HG03520 (cell line): ENCODE measurements around the gene TSPAN10.
"Not testable (repeated sequence)": the region's sequence is repeated elsewhere in the genome, so short reads cannot be mapped to it uniquely, and the experiment has no call there.

Experiments
- ATAC-seq: cut with Tn5 transposase; IDR thresholded peaks from one replicate; pipeline ENCODE4 v1.9.1; 2021; ENCODE audit warnings: mild to moderate bottlenecking, moderate library complexity; ENCODE audit not compliant: unreplicated experiment

TSPAN10 gene

DNA sequence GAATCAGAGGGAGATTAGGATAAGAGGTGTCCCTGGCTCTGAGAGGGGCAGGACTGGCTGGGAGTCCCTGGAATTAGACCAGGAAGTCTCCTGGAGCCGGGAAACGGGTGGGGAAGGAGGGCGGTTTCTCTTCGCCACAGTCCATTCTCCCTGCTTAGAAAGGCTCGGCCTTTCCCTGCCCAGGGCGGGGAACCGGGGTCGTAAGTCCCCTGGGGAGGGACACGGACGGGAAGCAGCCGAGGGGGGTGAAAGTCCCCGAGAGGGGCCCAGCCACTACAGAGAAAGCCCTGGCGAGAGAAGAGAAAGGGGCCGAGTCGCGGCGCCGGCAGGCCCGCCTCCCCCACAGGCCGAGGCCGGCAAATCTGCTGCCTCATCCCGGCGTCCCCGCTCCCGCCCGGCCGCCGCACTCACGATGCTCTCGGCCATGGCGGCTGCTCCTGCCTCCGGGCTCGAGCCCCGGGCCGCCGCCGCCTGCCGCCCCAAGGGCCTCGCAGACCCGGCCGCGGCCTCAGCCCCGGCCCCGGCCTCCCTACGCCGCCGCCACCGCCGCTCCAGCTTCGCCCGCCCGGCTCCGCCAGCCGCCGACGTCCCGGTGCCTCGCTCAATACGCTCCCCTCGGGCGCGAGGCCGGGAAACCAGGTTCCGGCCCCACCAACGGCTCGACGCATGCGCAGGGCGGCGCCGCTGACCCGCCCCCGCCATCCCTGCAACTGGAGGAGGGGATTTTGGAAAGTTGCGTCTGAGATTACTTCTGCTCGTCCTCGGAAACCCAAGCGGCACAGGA, at the start of gene TSPAN10, which contains the start of gene NPLOC4:
Gene TSPAN10 (plus strand): TSS at position 692 of the 784 bp plus-strand sequence. CDS start 5,217 bp downstream, outside the sequence.
Gene NPLOC4 (minus strand): TSS at position 608 of the 784 bp plus-strand sequence. CDS start 182 bp downstream, at position 426.
- ATAC-seq = peak; percentile 78

GRCh38 chr17:81589612-81590011, 47.4 kb upstream of the TSPAN10 start:
- no peak for ATAC-seq

DNA sequence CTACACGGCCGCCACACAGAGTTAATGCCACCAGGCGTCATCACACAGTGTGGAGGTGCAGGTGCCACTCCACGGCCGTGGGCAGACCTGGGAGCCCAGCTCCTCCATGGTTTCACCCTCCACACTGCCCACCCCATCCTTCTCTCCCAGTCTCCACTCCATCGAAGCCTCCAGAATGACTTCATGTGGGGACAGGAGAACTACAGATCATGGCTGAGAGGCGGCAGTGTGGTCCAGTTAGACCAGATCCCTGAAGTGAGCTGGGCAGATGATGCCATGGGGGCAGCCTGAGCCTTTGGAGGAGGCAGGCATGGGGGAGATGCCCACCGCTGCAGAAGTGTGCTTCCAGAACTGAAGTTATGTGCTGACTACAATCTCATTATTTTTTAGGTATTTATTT, 46.9 kb upstream of the TSPAN10 start:
- no peak for ATAC-seq

GRCh38 chr17:81591971-81592370, 45.0 kb upstream of the TSPAN10 start:
- no peak for ATAC-seq

DNA sequence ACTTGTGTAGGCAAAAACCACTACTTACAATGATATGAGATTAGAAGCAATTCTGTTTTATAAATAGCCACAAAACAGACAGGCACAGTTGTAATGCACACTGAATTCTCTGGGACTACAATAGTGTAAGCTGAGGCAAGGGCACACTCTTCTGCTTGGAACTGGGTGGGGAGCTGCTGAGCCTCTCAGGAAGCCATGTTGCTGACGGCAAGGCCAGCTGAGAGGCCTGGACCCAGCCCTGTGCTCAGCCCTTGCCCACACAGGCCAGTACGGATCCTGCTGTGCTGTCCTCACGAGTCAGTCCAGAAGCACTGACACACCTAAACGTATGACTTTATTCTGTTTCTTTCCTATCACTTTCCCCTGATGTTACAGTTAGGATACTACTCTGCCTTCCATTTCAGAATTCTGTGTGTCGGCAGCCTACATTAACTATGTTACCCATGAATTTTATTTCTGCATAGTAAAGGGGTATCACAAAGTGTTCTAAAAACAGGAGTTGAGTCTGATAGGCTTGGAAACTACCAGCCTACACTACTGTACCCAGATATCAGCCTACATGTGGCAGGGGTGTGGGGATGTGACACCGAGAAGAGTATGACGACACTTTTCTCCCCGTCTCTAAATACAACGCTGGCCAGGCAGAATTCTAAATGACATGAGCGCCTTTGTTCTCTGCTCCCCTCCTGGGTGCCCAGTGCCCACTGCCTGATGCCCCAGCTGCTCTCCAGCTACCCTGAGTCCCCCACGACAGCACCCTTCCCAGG, 43.7 kb upstream of the TSPAN10 start:
- ATAC-seq = no peak

GRCh38 chr17:81599719-81600486, 37.1 kb upstream of the TSPAN10 start:
- ATAC-seq = no peak

GRCh38 chr17:81601525-81602120, 35.4 kb upstream of the TSPAN10 start:
- no peak for ATAC-seq

DNA sequence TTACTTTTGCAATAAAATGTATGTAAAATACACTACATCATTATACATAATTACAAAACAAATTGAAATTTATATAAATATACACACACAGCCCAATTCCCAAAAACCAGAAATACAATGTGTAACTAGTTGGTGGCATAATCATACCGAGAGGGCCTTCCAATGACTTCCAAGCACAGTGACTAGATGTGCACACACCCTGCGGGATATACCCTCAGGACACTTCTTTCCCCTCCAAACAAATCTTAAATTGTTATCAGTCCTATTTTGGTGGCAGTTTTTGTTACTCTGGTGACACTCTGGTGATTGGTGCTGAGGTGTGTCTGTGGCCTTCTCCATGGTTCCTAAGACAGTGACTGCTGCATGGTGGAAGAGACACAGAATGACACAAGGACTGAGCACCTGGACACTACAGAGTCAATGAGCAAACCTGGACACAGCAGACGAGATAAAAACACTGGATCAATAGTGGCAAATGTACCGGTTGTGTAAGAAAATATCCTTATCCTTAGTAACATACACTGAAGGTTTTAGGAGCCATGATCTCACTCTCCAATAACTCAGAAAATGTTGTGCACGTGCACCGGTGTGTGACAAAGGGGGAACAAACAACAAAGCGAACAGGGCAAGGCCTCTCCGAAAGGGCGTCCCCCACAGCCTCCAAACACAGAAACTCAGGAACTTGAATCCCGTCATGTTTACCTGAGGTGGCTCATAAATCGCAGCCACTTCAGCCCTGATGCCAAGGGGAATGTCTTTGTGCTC, 33.0 kb upstream of the TSPAN10 start:
- no peak for ATAC-seq

DNA sequence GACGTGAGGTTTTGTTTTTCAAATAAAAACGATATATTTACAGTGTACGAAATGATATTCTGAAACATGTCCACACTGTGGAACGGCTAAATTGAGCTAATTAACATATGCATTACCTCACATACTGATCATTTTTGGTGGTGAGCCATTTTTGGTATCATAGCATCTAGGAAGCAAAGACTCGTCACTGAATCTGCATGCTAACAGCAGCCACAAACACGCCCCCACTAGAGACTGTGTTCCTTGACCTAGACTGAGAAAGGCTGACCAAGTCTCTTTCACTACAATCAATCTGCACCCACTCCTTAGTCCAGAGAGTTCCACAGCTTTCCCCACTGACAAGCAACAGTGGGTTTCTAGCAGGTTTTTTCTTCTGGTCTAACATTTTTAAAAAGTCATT, 29.6 kb upstream of the TSPAN10 start:
- no peak for ATAC-seq

DNA sequence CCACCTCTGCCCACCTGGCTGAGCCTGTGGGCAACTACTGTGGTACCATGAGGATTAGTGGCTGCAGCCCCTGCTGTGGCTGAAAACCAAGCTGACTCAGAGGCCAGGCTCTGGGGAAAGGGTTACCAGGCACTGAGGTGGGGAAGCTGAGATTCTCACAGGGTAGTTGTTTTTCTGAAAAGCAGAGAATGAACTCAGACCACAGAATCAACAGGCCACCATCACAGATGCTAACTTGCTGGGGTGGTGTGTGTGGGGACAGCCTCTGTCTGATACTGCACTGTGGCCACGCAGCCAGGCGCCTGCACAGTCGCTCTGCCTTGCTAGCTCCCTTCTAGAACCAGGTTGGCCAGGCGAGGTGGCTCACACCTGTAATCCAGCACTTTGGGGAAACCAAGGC, 28.9 kb upstream of the TSPAN10 start:
- ATAC-seq = no peak

GRCh38 chr17:81608605-81609004, 28.4 kb upstream of the TSPAN10 start:
- ATAC-seq = no peak

- ATAC-seq = no peak
Observed at GRCh38 chr17:81609541-81610311, 27.3 kb upstream of the TSPAN10 start.

- ATAC-seq = no peak
Observed at GRCh38 chr17:81612172-81612970, 24.6 kb upstream of the TSPAN10 start.

DNA sequence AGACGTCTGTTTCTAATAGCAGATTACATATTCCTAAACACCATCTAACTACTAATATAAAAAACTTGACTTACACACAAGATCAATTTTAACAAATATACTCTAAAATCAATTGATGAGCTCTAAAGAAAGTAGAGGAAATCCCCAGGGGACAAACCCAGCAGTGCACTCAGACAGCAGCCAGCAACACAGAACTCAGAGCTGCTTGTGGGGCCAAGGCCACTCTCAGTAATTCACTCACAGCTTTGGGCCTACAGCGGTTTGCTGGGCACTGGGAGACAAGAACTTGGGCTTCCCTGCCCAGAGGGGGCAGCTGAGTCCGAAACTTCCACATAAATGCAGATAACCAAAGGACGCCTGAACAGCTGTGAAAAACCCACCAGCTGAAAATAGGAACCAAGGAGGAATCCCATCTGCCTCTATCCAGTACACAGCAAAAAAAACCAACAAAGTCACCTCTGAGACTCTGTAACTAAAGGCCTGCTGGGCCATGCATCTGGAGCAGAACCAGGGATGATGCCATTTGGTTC, 21.5 kb upstream of the TSPAN10 start:
- no peak for ATAC-seq

DNA sequence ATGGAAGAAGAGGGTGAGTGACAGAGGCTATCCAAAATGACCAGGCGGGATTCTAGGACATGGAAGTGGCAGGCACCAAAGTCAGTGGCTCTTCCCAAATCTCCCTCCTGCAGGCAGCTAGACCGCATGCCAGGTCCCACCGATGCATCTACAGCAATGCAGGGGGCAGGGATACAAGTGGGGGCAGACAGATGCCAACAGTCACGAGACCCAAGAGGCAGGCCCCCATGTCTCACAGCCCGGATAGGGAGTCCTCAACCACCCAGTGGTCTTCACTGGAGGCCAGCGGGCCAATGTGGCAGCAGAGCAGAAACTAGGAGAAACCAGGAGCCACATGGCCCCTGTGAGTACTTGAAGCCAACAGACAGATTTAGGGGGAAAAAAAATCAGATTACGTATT, 20.1 kb upstream of the TSPAN10 start:
- ATAC-seq = no peak

- ATAC-seq = not testable (repeated sequence)
Observed at GRCh38 chr17:81618307-81618706, 18.7 kb upstream of the TSPAN10 start.

DNA sequence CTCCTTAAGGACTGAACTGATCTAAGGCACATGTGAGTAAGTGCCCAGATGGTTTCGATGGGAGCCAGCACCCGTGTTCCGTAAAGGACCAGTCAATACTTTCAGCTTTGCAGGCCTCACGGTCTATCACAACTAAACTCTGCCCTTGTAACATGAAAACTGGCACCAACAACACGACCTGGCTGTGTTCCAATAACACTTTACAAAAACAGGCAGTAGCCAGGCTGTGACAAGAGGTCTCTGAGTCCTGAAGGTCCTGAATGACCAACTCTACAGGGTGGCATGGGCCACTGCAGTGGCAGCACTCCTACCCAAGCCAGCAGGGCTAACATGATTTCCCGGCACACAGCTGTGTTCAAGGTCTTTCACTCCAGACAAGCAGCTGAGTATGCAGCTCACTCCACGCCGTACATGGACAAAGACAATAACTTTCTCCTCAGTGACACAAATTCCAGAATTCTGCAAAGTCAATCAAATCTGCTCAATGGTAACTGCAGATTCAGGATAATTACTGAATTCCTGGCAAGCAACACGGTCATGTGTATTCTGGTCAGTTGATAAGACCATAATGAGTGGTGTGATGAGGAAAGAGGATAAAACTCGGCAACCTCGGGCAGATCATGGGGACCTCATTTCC, 15.4 kb upstream of the TSPAN10 start:
- no peak for ATAC-seq

DNA sequence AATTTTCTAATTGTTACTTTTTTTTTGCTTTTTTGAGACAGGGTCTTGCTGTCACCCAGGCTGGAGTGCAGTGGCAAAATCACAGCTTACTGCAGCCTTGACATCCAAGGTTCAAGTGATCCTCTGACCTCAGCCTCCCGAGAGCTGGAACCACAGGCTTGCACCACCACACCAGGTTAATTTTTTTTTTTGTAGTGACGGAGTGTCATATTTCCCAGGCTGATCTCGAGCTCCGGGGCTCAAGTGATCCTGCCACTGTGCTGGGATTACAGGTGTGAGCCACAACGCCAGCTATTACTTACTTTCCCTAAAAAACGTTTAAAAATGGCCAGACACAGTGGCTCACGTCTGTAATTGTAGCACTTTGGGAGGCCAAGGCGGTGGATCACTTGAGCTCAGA, 6.7 kb upstream of the TSPAN10 start:
- ATAC-seq = no peak
